KBM-7 (cell line): Measurements from ENCODE around the gene KCNQ1.

ENCODE experiments used
- DNase-seq: peaks from one replicate; pipeline ENCODE4 v3.0.0-alpha.2; 2015
- in situ Hi-C: fragments of 300-500 bp; cut with MboI; formaldehyde crosslinking; loops from 2 replicates; pipeline ENCODE4 v1.14.3; 2020; ENCODE audit warnings: low sequenced_read_pairs, low pct_unique_long_range_greater_than_20kb, mixed read lengths

The KCNQ1 gene

DNA sequence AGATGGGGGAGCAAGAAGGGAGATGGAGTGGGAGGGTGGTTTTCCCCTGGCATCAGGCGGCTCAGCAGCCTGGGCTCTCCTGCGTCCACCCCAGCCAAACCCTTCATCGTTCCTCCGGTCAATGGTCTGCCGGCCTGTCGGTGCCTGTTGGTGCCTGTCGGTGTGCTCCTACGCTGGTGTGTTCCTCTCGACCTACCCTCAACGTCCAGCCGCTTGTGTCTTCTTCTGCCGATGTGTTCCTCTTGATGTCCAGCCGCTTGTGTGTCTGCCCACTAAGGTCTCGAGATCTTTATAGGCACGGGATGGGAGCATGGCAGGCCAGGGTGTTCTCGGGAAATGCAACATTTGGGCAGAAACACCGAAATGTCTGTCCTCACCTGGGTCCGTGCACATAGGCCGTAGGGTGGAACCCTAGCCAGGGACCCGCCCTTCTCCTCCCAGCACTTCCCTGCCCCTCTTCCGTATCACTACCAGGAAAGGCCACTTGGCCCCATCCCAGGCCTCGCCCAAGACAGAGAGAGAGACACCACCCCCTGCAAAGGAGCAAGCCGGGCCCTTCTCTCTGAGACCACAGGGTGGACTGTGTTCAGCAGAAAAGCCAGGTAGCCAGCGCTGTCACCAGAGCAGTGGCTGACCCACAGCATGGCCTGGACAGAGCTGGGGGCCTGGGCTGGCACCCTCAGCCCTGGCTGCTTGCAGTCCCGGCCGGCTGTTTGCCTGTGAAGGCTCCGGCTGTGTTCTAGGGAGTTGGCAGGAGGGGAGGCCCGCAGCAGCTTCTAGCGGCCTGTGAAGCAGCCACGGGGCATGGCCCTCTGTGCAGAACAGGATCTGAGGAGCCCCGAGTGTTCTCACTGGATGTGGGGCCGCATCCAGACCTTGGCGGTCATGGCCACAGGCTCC lies 316.6 kb downstream of the KCNQ1 start:
- in situ Hi-C loops, result no loop called here
- DNase-seq, result no peak

GRCh38 chr11:2762031-2762380 lies 317.2 kb downstream of the KCNQ1 start:
- in situ Hi-C loops, result no loop called here
- no peak for DNase-seq

- DNase-seq, result no peak
- in situ Hi-C loops, result no loop called here
Measured at GRCh38 chr11:2762451-2762850, 317.6 kb downstream of the KCNQ1 start.

GRCh38 chr11:2763984-2764383 lies 319.2 kb downstream of the KCNQ1 start:
- in situ Hi-C loops, result no loop called here
- DNase-seq, result peak; percentile 9

GRCh38 chr11:2765491-2765890 lies 320.7 kb downstream of the KCNQ1 start:
- in situ Hi-C loops, result no loop called here
- no peak for DNase-seq

- no peak for DNase-seq
- in situ Hi-C loops, result no loop called here
Measured at GRCh38 chr11:2766166-2766565, 321.4 kb downstream of the KCNQ1 start.

DNA sequence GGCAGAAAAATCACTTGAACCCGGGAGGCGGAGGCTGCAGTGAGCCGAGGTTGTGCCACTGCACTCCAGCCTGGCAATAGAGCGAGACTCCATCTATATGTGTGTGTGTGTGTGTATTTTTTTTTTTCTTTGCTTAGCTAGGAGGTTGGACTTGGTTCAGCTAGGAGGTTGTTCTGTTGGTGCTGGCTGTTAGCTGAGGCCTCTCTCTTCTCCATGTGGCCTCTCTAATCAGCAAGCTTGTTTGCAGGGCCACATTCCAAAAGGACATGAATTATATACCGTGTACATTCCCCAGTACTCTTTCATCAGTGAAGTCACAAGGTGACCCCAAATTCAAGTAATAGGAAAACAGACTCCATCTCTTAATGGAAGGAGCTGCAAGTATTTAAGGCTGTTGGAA lies 322.3 kb downstream of the KCNQ1 start:
- no peak for DNase-seq
- in situ Hi-C loops, result no loop called here

DNA sequence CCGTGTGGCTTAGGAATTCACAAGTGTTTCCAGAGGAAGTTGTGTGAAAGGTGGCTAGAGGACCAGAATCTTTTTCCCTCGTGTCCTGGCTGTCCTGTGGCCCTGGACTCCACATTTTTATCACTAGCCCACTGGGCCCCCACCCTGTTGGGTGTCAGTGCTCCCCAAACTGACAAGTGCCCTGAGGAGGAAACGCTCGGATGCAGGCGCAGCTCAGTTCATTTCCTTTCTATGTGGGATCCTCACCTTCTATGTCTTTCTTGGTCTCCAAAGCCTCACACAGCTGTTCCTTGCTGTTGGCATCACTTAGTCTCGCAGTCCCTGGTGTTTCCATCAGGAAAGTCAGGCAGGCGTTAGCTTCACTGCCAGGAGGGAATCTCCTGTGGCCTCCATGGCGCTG lies 323.0 kb downstream of the KCNQ1 start:
- in situ Hi-C loops, result no loop called here
- no peak for DNase-seq

- no peak for DNase-seq
- in situ Hi-C loops, result no loop called here
Measured at GRCh38 chr11:2768471-2769408, 323.9 kb downstream of the KCNQ1 start.

GRCh38 chr11:2769409-2770095 lies 324.7 kb downstream of the KCNQ1 start:
- no peak for DNase-seq
- in situ Hi-C loops, result no loop called here

DNA sequence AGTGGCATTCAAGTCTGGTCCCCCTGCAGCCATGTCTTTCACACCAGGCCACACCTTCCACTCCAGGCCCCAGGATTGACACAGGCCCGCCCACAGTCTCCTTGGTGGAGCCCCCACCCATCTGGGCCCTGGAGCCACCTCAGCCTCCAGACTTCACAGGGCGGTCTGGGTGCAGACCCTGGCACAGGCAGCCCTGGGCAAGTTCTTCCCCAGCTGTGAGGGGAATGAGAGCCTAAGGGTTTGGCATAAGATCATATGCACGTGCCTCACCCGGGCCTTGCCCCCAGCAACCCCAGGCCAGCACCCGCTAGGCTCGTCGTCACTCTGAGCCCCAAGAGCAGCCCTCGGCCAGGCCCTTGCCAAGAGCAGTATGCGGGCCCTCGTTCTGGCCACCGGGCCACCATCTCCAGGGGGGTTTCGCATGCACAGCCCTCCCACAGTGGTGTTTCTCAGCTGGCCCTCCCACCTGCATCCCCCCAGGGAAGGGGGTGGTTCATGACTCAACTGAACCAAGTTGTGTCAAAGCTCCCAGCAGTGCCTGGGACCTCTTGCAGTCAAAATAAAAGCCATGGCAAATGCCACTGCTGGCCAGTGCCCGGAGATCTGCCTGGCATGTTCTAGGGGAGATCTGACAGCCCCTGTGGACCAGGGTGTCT lies 325.4 kb downstream of the KCNQ1 start:
- in situ Hi-C loops, result no loop called here
- DNase-seq, result no peak

DNA sequence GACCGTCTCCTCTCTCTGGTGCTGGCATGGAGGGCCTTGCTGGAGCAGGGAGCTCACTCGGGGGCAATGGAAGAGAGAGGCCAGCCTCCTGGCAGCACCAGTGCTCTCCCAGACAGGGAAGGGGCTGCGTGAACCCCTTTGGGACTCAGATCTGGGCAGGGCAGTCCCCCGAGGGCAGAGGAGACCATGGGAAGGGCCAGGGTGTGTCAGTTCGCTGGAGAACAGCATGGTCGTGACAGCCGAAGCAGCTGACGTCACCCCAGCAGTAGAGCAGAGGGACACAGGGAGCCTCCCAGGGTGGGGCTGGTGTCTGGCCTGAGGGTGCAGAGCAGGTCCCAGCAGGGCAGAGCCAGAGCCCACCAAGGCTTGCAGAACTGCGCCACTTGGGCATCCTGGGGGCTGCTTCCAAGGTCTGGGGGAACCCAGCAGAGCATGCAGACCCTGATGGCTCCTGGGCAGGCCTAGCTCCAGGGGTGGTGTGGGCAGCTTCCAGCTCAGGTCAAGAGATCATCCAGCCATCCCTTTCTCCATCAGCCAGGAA lies 326.0 kb downstream of the KCNQ1 start:
- in situ Hi-C loops, result no loop called here
- DNase-seq, result no peak

GRCh38 chr11:2771758-2772466 lies 327.1 kb downstream of the KCNQ1 start:
- in situ Hi-C loops, result no loop called here
- DNase-seq, result no peak

DNA sequence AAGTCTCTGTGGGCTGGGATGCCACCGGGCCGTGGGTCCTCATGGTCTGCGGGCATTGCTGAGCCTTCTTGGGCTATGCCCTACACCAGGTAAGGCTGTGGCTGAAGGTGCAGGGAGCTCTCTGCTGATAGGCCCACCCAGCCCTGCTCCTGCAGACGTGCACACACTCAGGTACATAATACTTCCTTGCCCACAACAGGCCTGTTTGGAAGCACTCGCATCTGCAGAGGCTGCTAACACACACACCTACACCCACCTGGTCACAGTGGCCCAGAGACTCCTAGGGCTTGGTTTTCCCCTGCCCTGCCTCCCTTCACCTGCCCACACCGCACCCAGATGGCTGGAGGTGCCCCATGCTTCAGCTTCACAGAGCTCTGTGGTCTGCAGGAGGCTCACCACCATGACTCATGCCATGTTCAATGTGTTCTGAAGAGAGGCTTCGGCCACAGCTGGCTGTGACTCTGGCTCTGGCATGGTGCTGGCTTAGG lies 327.8 kb downstream of the KCNQ1 start:
- no peak for DNase-seq
- in situ Hi-C loops, result no loop called here

- in situ Hi-C loops, result no loop called here
- DNase-seq, result no peak
Measured at GRCh38 chr11:2774173-2775082, 329.6 kb downstream of the KCNQ1 start.

DNA sequence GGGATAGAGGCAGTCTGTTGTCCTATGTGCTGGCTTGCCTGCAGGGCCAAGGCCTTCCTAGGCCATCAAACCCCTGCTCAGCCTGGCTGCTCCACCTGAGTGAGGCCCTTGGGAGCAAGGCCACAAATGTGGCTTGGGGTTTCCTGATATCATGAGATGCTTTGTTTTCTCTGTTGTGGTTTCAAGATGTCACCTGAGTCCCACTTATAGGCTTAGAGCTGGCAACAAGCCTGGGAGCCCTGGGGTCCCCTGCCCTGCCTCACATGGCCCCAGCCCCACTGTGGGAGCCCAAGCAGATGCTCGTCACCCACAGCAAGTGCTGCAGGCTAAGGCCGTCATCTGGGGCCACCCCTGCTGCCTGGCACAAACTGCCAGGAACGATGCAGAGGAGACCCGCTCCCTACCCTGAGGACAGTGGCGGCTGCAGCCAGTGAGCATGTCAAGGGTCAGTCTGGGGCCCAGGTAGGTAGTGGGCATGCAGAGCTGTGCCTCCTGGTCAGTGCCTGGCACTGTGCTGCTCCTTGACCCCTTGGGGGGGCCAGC lies 330.3 kb downstream of the KCNQ1 start:
- in situ Hi-C loops, result no loop called here
- DNase-seq, result peak; percentile 14
